Activated CD4-positive, alpha-beta T cell treated with anti-CD3 and anti-CD28 coated beads for 24 hours (primary cell): ENCODE results near the gene CHRNG.

ENCODE experiments used
- DNase-seq, 2 donors: peaks; one replicate each; pipeline ENCODE4 v3.0.0-alpha.2; 2020; ENCODE audit warnings: low read depth in 2 of 2

Gene CHRNG

DNA sequence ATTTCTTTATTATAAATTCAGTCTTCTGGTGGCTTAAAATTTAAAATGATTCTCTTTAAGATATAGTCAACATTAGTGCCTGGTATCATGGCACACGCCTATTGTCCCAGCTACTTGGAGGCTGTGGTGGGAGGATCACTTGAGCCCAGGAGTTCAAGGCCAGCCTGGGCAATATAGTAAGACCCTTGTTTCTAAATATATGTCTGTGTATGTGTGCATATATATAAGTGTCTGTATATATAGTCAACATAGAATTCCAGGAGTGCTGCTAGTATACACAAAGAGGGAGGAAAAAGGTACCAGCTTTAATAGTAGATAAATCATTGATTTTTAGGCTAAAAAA lies 35.9 kb downstream of the CHRNG start:
- no peak for DNase-seq

DNA sequence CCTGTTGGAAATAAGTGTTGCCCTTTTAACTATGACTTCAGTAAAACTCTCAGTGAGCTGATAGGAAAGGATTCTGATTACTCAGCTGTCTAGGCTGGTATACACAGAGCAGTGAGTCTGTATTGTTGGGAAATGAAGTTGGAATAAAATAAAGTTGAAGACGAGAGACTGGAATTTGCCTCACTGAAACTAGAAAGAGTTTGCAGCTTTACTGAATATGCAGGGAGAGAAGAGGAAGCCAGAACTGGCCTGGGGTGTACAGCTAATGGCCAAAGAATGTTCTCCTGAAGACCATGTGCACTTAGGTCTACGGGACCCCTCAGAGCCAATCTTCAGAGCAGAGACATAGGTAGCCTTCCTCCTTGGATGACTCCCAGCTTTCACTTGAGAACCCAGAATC lies 37.5 kb downstream of the CHRNG start:
- no peak for DNase-seq

DNA sequence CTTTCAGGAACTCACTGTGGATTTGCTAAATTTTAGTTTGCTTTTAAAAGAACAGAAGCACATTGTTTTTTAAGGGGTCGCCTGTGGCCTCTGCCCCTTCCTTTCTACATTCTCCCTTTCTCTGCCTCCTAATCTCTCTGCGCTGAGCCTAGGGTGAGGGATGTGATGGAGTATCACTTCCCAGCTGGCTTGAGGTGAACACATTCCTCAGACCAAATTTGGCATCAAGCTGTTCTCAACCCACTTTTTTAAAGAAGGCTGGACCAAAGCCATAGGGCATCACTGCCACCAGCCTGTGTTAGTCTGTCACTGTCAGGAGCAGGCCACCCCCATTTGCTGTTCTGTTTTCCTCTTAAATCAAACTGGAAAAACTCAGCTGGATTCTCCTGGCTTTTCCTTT lies 38.3 kb downstream of the CHRNG start:
- no peak for DNase-seq

DNA sequence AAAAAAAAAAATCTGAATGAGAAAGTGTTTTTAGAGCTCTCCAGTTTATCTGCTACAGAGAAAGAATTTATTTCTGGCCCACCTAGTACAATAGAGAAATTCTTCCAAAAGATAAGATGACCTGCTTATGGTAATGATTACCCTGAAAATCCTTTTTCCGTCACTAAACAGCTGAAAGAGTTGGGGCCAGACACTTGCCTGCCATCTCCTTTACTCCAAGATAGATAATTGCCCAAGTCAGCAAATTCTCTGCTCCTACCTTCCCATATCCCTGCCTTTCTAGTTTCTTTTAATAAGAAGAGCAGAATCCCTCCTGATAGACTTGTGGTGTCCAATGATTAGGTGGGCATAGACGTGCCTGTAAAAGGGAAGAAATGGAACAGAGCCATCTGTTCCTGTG lies 39.1 kb downstream of the CHRNG start:
- DNase-seq, result no peak

- no peak for DNase-seq
Observed at GRCh38 chr2:232580648-232580981, 41.1 kb downstream of the CHRNG start.

- DNase-seq, result no peak
Observed at GRCh38 chr2:232581725-232582124, 42.2 kb downstream of the CHRNG start.

DNA sequence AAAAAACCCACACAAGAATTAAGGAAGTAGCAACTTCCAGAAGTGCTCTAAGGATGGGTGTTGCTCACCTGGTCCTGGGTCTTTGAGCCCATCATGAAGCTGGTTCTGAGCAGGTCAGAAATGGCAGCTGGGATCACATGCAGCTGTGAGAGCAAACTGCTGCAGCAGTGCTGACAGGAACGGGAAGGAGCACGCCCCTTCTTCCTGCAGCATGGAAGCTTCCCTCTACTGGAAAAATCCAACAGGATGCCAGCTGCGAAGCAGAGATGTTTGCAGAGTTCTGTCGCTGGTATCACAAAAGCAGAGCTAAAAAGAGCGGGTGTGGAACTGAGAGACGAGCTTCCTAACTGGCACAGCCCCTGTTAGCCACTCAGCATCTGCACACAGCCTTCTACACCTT lies 44.7 kb downstream of the CHRNG start:
- DNase-seq, result no peak

DNA sequence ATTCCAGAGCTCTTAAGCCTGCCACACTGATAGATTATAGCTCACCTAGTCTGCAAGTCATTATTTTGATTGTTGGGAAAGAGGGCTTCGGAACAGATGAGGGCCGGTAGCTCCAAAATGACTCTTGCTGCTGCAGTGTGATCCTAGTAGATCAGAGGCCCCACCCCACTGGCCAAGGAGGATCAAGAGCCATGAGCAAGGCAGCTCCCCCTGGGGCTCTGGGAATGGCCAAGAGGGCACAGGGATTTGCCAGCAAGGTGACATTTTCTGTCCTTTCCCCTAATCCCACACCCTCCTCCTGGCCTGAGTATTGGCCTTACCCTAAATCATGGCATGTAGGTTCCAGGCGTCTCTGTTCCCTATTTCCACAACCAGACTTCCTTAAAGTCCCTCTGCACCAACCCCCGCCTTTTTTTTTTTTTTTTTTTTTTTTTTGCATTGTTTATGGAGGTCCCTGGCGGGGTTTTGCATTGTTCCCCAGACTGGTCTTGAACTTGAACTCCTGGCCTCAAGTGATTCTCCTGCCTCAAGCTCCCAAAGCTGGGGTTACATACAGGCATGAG lies 47.5 kb downstream of the CHRNG start:
- DNase-seq, result no peak

- no peak for DNase-seq
Observed at GRCh38 chr2:232587512-232587911, 48.0 kb downstream of the CHRNG start.

- DNase-seq, result no peak
Observed at GRCh38 chr2:232588031-232588430, 48.5 kb downstream of the CHRNG start.

DNA sequence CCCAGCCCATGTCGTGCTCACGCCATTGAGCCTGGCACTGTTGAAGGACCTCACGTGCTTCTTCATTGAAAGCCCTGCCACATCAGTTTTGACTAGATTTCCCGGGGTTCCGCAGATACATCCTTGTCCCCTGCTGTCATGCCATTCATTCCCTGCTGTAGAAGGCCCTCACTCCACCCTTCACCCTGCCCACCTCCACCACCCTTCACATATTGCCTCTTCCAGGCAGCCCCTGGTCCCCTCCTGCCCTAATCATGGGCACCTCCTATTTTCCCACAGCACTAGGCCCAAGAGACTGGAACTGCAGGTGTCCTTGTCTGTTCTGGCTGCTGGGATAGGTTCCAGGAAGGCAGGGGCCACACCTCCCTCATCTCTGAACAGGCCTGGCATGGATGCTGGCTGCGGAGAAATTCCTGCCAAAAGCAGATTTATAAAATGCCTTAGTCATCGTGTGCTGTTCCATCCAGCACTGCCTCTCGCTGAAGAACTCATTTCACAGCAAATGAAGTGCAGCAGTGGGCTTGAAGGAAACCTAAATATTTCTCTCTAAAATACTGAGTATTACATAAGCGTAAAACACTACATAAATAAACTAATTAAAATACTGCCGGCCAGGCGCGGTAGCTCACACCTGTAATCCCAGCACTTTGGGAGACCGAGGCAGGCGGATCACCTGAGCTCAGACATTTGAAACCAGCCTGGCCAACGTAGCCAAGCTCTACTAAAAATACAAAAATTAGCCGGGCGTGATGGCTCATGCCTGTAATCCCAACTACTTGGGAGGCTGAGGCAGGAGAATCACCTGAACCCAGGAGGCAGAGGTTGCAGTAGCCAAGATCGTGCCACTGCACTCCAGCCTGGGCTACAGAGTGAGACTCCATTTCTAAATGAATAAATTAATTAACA lies 49.4 kb downstream of the CHRNG start:
- no peak for DNase-seq

DNA sequence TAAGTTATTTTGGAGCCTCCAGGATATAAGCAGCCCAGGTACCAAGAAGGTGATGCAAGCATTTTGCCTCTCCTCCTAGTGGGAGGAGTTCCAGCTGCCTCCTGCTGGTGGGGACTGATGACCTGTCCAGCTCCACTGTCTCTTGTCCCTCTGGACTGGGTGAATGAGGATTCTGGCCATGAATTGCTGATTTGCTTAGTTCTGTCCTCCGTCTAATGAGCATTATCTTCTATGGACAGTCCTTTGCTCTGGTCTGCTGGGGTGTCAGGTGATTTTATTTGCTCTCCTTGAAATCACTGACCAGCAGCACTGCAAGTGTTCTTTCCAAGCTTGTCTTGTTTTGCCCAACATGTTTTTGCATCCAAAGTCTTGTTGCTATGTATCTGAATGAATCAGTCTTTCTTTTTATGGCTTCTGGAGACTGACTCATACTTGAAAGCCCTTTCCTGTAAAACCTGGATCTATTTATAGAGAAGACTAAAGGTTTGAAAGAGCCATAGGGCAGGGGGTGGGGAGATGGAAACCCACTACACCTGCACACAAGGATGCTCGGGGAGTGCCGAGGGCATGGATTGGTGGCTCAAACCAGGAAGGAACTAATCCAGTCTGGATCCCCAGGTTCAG lies 53.4 kb downstream of the CHRNG start:
- DNase-seq, result no peak

- no peak for DNase-seq
Observed at GRCh38 chr2:232593982-232594381, 54.5 kb downstream of the CHRNG start.
